ENCODE measurements around the gene OPCML.

Gene OPCML

DNA sequence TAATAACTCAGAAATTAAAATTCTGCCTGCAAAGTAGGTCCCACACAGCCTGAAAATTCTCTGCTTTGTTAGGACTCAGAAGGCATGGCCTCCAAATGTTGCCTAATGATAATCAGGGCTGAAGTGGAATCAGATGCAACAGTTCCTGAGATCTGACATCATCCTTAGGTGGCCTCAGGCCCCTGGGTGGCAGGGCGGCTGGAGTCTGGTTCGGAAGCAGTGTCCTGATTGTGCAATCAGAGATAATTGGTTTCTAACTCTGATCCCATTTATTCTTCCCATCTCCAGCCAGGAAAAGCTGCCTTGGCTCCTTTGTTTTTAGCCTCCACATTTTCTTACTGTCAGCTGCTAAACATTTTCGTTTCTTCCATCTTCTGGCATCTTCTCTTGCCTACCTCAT, 399.3 kb downstream of the OPCML start:
- no peak overlapping the region for H3K27ac ChIP-seq
- TF ChIP-seq, protein P1, sequence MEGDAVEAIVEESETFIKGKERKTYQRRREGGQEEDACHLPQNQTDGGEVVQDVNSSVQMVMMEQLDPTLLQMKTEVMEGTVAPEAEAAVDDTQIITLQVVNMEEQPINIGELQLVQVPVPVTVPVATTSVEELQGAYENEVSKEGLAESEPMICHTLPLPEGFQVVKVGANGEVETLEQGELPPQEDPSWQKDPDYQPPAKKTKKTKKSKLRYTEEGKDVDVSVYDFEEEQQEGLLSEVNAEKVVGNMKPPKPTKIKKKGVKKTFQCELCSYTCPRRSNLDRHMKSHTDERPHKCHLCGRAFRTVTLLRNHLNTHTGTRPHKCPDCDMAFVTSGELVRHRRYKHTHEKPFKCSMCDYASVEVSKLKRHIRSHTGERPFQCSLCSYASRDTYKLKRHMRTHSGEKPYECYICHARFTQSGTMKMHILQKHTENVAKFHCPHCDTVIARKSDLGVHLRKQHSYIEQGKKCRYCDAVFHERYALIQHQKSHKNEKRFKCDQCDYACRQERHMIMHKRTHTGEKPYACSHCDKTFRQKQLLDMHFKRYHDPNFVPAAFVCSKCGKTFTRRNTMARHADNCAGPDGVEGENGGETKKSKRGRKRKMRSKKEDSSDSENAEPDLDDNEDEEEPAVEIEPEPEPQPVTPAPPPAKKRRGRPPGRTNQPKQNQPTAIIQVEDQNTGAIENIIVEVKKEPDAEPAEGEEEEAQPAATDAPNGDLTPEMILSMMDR (conservative IDR thresholded peaks at IDR 0.05): no peak

GRCh38 chr11:133127741-133128140, 404.6 kb downstream of the OPCML start:
- H3K27ac ChIP-seq: no peak overlapping the region
- TF ChIP-seq, protein P1 (conservative IDR thresholded peaks at IDR 0.05): no peak

DNA sequence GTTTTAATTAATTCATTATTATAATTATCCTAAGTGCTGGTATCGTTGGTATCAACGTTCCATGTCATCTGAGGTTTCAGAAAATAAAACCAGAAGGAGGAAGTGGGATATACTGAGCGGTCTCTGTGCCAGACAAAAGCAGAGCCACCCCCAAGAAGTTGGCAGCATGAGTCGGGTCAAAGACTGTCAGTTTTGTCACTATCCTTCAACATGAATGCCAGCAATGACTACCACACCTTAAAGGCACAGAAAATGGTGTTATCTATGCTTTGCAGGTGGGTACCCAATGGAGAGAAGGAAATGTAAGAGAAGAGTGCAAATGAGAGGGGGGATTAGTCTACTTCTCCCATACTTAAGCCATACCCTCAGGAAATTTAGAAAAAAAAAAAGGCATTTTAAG, 408.5 kb downstream of the OPCML start:
- TF ChIP-seq, protein P1 (conservative IDR thresholded peaks at IDR 0.05): no peak
- H3K27ac ChIP-seq: no peak overlapping the region

GRCh38 chr11:133123366-133123765, 408.9 kb downstream of the OPCML start:
- TF ChIP-seq, protein P1 (conservative IDR thresholded peaks at IDR 0.05): no peak
- H3K27ac ChIP-seq: no peak overlapping the region

GRCh38 chr11:133122256-133122655, 410.0 kb downstream of the OPCML start:
- TF ChIP-seq, protein P1 (conservative IDR thresholded peaks at IDR 0.05): no peak

GRCh38 chr11:133118563-133119268, 413.6 kb downstream of the OPCML start:
- H3K27ac ChIP-seq: no peak overlapping the region
- TF ChIP-seq, protein P1 (conservative IDR thresholded peaks at IDR 0.05): no peak

More at GRCh38 chr11:133122256-133122655, 410.0 kb downstream of the OPCML start:
- no peak overlapping the region for H3K27ac ChIP-seq

GRCh38 chr11:133115099-133115498, 417.2 kb downstream of the OPCML start:
- H3K27ac ChIP-seq: no peak overlapping the region
- TF ChIP-seq, protein P1 (conservative IDR thresholded peaks at IDR 0.05): no peak

All from VCaP (cell line).